HG02938 (cell line): ENCODE data around the gene PCDHGA2.
"Not testable (repeated sequence)": the region's sequence is repeated elsewhere in the genome, so short reads cannot be mapped to it uniquely, and the experiment has no call there.

Experiments used
- ATAC-seq: cut with Tn5 transposase; IDR thresholded peaks from one replicate; pipeline ENCODE4 v1.9.1; 2021; ENCODE audit warnings: mild to moderate bottlenecking, moderate library complexity; ENCODE audit not compliant: unreplicated experiment

PCDHGA2 gene

GRCh38 chr5:141382469-141383294, 44.1 kb downstream of the PCDHGA2 start, which contains the start of gene PCDHGA7:
PCDHGA7 (plus strand) TSS chr5:141382742; CDS start chr5:141382900, 158 bp downstream.
- no peak for ATAC-seq

GRCh38 chr5:141383345-141383744, 44.8 kb downstream of the PCDHGA2 start:
- ATAC-seq, result no peak

- ATAC-seq, result no peak
Observed at GRCh38 chr5:141384471-141385267, 46.1 kb downstream of the PCDHGA2 start.

- ATAC-seq, result not testable (repeated sequence)
Observed at GRCh38 chr5:141387557-141388311, 49.2 kb downstream of the PCDHGA2 start, which contains the start of gene PCDHGB4. PCDHGB4 (plus strand) TSS chr5:141387698; CDS start chr5:141387885, 187 bp downstream.

GRCh38 chr5:141388661-141389060, 50.1 kb downstream of the PCDHGA2 start:
- ATAC-seq, result no peak

- ATAC-seq, result no peak
Observed at GRCh38 chr5:141389153-141390042, 50.8 kb downstream of the PCDHGA2 start.

GRCh38 chr5:141392429-141393198, 54.1 kb downstream of the PCDHGA2 start, which contains the start of gene PCDHGA8:
PCDHGA8 (plus strand) TSS chr5:141392633; CDS start chr5:141392814, 181 bp downstream.
- ATAC-seq, result no peak
